ENCODE measurements around the gene RFNG.

DNA sequence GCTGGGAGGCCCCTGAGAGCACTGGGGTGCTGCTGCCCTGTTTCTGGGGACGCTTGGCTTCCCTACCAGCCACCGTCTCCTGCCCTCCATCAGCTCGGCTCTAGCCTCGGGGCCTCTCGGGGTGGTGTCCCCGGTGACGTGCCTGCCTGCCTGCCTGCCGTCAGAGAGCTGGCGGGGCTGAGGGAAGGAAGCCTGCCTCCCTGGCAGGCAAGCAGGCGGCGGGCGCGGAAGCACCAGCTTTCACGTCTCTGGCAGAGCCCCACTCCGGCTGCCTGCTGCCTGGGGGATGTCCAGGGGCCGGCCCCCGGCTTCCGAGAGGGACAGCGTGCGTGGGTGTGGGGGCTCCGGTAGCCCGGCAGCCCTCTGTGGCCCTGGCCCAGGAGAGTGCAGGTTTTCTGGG lies 38.3 kb downstream of the RFNG start:
- TF ChIP-seq, protein P1, sequence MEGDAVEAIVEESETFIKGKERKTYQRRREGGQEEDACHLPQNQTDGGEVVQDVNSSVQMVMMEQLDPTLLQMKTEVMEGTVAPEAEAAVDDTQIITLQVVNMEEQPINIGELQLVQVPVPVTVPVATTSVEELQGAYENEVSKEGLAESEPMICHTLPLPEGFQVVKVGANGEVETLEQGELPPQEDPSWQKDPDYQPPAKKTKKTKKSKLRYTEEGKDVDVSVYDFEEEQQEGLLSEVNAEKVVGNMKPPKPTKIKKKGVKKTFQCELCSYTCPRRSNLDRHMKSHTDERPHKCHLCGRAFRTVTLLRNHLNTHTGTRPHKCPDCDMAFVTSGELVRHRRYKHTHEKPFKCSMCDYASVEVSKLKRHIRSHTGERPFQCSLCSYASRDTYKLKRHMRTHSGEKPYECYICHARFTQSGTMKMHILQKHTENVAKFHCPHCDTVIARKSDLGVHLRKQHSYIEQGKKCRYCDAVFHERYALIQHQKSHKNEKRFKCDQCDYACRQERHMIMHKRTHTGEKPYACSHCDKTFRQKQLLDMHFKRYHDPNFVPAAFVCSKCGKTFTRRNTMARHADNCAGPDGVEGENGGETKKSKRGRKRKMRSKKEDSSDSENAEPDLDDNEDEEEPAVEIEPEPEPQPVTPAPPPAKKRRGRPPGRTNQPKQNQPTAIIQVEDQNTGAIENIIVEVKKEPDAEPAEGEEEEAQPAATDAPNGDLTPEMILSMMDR (IDR thresholded peaks at IDR 0.05): no peak
- no peak for TF ChIP-seq POLR2A (IDR thresholded peaks at IDR 0.05)
- TF ChIP-seq EP300 (IDR thresholded peaks at IDR 0.05): no peak
